GM19328 (cell line): ENCODE results near the gene TMEM140.
A peak's percentile ranks its signal among the peaks of the same experiment; 100 is the strongest.

Source experiments
- ATAC-seq: cut with Tn5 transposase; IDR thresholded peaks from one replicate; pipeline ENCODE4 v1.9.1; 2021; ENCODE audit warnings: mild to moderate bottlenecking, moderate library complexity; ENCODE audit not compliant: unreplicated experiment

Gene TMEM140

GRCh38 chr7:135192914-135193536 lies 45.2 kb downstream of the TMEM140 start:
- ATAC-seq, result no peak

- ATAC-seq, result no peak
These were observed 45.8 kb downstream of the TMEM140 start for GRCh38 chr7:135193615-135194081.

- no peak for ATAC-seq
These were observed 46.7 kb downstream of the TMEM140 start for GRCh38 chr7:135194494-135195095.

- no peak for ATAC-seq
These were observed 47.3 kb downstream of the TMEM140 start for GRCh38 chr7:135195156-135195555.

- no peak for ATAC-seq
These were observed 48.2 kb downstream of the TMEM140 start for GRCh38 chr7:135195968-135196629.

GRCh38 chr7:135197343-135197742 lies 49.5 kb downstream of the TMEM140 start:
- ATAC-seq, result no peak

- ATAC-seq, result no peak
These were observed 50.2 kb downstream of the TMEM140 start for GRCh38 chr7:135197906-135198655.

- ATAC-seq, result no peak
These were observed 51.6 kb downstream of the TMEM140 start for GRCh38 chr7:135199439-135199838.

GRCh38 chr7:135200821-135201331 lies 53.0 kb downstream of the TMEM140 start:
- no peak for ATAC-seq

- no peak for ATAC-seq
These were observed 53.5 kb downstream of the TMEM140 start for GRCh38 chr7:135201350-135201749.

- ATAC-seq, result no peak
These were observed 56.5 kb downstream of the TMEM140 start for GRCh38 chr7:135204341-135204749.

- ATAC-seq, result no peak
These were observed 57.0 kb downstream of the TMEM140 start for GRCh38 chr7:135204876-135205275.

GRCh38 chr7:135205850-135206249 lies 58.0 kb downstream of the TMEM140 start:
- ATAC-seq, result no peak

- ATAC-seq, result no peak
These were observed 59.1 kb downstream of the TMEM140 start for GRCh38 chr7:135206941-135207391.

- ATAC-seq, result no peak
These were observed 59.7 kb downstream of the TMEM140 start for GRCh38 chr7:135207406-135208101.

GRCh38 chr7:135208102-135208793 lies 60.4 kb downstream of the TMEM140 start:
- ATAC-seq, result no peak

- no peak for ATAC-seq
These were observed 61.5 kb downstream of the TMEM140 start for GRCh38 chr7:135209225-135209834.

GRCh38 chr7:135210888-135211178 lies 63.0 kb downstream of the TMEM140 start:
- no peak for ATAC-seq

- ATAC-seq, result peak; percentile 92
These were observed 63.5 kb downstream of the TMEM140 start, which contains the start of gene WDR91 for GRCh38 chr7:135211179-135211945. TSS of gene WDR91 (minus strand) at chr7:135211526. CDS start at chr7:135211502, 24 bp downstream.
